Measurements from ENCODE around the gene GIPC1. TPM values are rescaled to one million over a fixed set of nuclear protein-coding genes. Genes with fewer than 3 reads are reported as not detected.

The GIPC1 gene
- total and polyA plus RNA-seq, 9 of the 15 experiments (the other 6 are each of a cell fraction or from before 2014, with no cell fraction given), result 0.49 to 54.7 (median 24.8) TPM

- TF ChIP-seq ZNF609 (CRISPR knock-in tag; IDR thresholded peaks at IDR 0.05; ENCODE audit: borderline replicate concordance), result no peak
- no peak for TF ChIP-seq TCF15 (CRISPR knock-in tag; IDR thresholded peaks at IDR 0.05)
- no peak for TF ChIP-seq ZNF347 (CRISPR knock-in tag; IDR thresholded peaks at IDR 0.05; ENCODE audit: low read depth)
- no peak for TF ChIP-seq ZNF282 (CRISPR knock-in tag; IDR thresholded peaks at IDR 0.05)
- TF ChIP-seq FOS (IDR thresholded peaks at IDR 0.05; ENCODE audit: extremely low read depth, insufficient read length), result no peak
- no peak for TF ChIP-seq NFE2 (IDR thresholded peaks at IDR 0.05; ENCODE audit: low read depth)
- no peak for TF ChIP-seq TBL1XR1 (IDR thresholded peaks at IDR 0.05; ENCODE audit: low read length in 2 of 2)
- TF ChIP-seq GTF3C2 (IDR thresholded peaks at IDR 0.05; ENCODE audit: borderline replicate concordance, extremely low read depth, insufficient read length), result no peak
- no peak for TF ChIP-seq CSDE1 (IDR thresholded peaks at IDR 0.05)
- 0 out of 2 replicates have a peak, but pooled peaks have one; percentile 42 for TF ChIP-seq DPF2 (IDR thresholded peaks at IDR 0.05)
- TF ChIP-seq ZFX (CRISPR knock-in tag; IDR thresholded peaks at IDR 0.05), result no peak
- TF ChIP-seq ZNF551 (CRISPR knock-in tag; IDR thresholded peaks at IDR 0.05), result no peak
- no peak for TF ChIP-seq BHLHE40 (IDR thresholded peaks at IDR 0.05; ENCODE audit: low read length)
- no peak for TF ChIP-seq TSC22D4 (tag; IDR thresholded peaks at IDR 0.05)
- no peak for TF ChIP-seq GTF2A2 (tag; IDR thresholded peaks at IDR 0.05)
- TF ChIP-seq MLX (CRISPR knock-in tag; conservative IDR thresholded peaks at IDR 0.05), result no peak
- TF ChIP-seq BMI1 (IDR thresholded peaks at IDR 0.05; ENCODE audit: low read length), result no peak
- TF ChIP-seq NR2C2 (CRISPR knock-in tag; IDR thresholded peaks at IDR 0.05), result no peak
- TF ChIP-seq NR2C2 (tag; IDR thresholded peaks at IDR 0.05), result peak; percentile 81
Measured at GRCh38 chr19:14440049-14440448, 55.9 kb downstream of the GIPC1 start (continued).

All from K562 (cell line).